Lower leg skin (tissue), 3 donors: ENCODE measurements around the gene TMTC2.

Experiments
- POLR2A ChIP-seq, 2 donors: fragments of 450-650 bp; IDR thresholded peaks; one replicate each; pipeline ENCODE4 v1.6.1; 2016 to 2017; ENCODE audit warnings: antibody characterized with exemption in 2 of 2, mild to moderate bottlenecking in 1 of 2, moderate library complexity in 1 of 2
- TF ChIP-seq, protein P1 (sequence below), 3 donors: fragments of 450-650 bp; IDR thresholded peaks; one replicate each; pipeline ENCODE4 v1.5.1; 2016; ENCODE audit warnings: antibody characterized with exemption in 3 of 3, mild to moderate bottlenecking in 3 of 3, moderate library complexity in 2 of 3

DNA sequence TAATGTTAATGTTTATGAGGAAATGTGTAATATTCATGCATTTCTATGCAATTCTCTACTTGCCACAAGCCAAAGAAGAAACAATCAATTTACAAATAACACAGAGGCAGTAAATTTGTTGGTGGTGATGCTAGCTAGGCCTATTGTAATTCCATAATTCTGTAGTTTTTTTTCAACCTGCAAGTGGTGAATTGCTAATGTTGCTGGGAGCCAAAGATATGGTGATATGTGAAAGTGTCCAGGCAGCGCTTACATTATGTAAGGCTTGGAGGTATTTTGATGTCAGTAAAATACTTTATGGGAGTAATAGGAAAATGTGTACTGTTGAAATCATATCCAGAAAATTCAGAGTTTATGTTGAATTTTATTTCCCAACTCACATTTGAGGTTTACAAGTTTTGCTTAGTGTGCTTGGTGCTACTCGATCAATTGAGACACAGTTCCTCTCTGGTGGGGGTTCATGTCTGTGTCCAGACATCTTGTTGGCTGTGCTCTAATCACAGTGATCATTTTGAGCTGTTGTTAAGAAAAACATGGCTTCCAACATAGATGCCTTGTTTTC is 23.2 kb downstream of the TMTC2 start:
- no peak for TF ChIP-seq POLR2A (IDR thresholded peaks at IDR 0.05)
- TF ChIP-seq, protein P1, sequence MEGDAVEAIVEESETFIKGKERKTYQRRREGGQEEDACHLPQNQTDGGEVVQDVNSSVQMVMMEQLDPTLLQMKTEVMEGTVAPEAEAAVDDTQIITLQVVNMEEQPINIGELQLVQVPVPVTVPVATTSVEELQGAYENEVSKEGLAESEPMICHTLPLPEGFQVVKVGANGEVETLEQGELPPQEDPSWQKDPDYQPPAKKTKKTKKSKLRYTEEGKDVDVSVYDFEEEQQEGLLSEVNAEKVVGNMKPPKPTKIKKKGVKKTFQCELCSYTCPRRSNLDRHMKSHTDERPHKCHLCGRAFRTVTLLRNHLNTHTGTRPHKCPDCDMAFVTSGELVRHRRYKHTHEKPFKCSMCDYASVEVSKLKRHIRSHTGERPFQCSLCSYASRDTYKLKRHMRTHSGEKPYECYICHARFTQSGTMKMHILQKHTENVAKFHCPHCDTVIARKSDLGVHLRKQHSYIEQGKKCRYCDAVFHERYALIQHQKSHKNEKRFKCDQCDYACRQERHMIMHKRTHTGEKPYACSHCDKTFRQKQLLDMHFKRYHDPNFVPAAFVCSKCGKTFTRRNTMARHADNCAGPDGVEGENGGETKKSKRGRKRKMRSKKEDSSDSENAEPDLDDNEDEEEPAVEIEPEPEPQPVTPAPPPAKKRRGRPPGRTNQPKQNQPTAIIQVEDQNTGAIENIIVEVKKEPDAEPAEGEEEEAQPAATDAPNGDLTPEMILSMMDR (IDR thresholded peaks at IDR 0.05) = no peak
